IMR-90 (cell line): ENCODE results near the gene GLT1D1. TPM values are rescaled to one million over a fixed set of nuclear protein-coding genes. Genes with fewer than 3 reads are reported as not detected.

Experiments used
- ATAC-seq: fragments of 200-7000 bp; cut with Tn5 transposase; 2 replicates; pipeline ENCODE4 v1.9.1; 2020; ENCODE audit warnings: low read depth, mild to moderate bottlenecking, moderate library complexity
- BruUV-seq: library from RNA; stranded (reverse); fragments of 400-500 nt; replicated peaks from 2 replicates; lab custom pipeline; 2021; lab: Mats Ljungman, UMichigan
- CTCF ChIA-PET: fragments of 300-600 bp; formaldehyde crosslinking; extraction: SDS; loops from one replicate; lab custom pipeline; 2021; ENCODE audit warnings: antibody characterized with exemption; lab: Yijun Ruan, JAX
- POLR2A ChIA-PET: fragments of 300-600 bp; sonication (Branson Sonifier 250); formaldehyde crosslinking; loops from one replicate; lab custom pipeline; 2022; ENCODE audit warnings: antibody characterized with exemption; ENCODE audit not compliant: unreplicated experiment; lab: Charles Lee
- DNase-seq: peaks from one replicate; pipeline ENCODE4 v3.0.0; 2013
- H2AFZ ChIP-seq: replicated peaks from 2 replicates; pipeline ENCODE3; 2013; ENCODE audit warnings: low read length, mild to moderate bottlenecking; ENCODE audit not compliant: poor library complexity
- H2AK5ac ChIP-seq: 2 replicates; pipeline ENCODE4 v1.6.1; 2013; ENCODE audit warnings: low read depth, low read length, inconsistent platforms
- H2AK9ac ChIP-seq: replicated peaks from 2 replicates; pipeline ENCODE3; 2013; ENCODE audit warnings: mild to moderate bottlenecking, low read depth, low read length, moderate library complexity; ENCODE audit not compliant: poor library complexity
- H2BK120ac ChIP-seq: 2 replicates; pipeline ENCODE4 v1.6.1; 2013; ENCODE audit warnings: low read depth, low read length, inconsistent platforms
- H2BK15ac ChIP-seq: 3 replicates; pipeline ENCODE4 v1.6.1; 2013; ENCODE audit warnings: low read depth, low read length, inconsistent platforms
- H2BK20ac ChIP-seq: 2 replicates; pipeline ENCODE4 v1.6.1; 2013; ENCODE audit warnings: low read depth, mild to moderate bottlenecking, inconsistent platforms, low read length, moderate library complexity
- H2BK5ac ChIP-seq: 2 replicates; pipeline ENCODE4 v1.6.1; 2013; ENCODE audit warnings: mild to moderate bottlenecking, low read depth, low read length, inconsistent platforms; ENCODE audit not compliant: poor library complexity, severe bottlenecking
- H3K14ac ChIP-seq: replicated peaks from 2 replicates; pipeline ENCODE4 v1.6.1; 2013; ENCODE audit warnings: low read depth, low read length, inconsistent platforms
- H3K18ac ChIP-seq: 2 replicates; pipeline ENCODE4 v1.6.1; 2013; ENCODE audit warnings: low read depth, low read length, control low read depth
- H3K23ac ChIP-seq: 2 replicates; pipeline ENCODE4 v1.6.1; 2013; ENCODE audit warnings: low read depth, low read length, inconsistent platforms
- H3K27ac ChIP-seq: 2 replicates; pipeline ENCODE4 v1.5.1; 2013; ENCODE audit warnings: mild to moderate bottlenecking, control low read depth, low read length; ENCODE audit not compliant: insufficient read depth
- H3K27me3 ChIP-seq: 2 replicates; pipeline ENCODE4 v1.6.1; 2013; ENCODE audit warnings: low read length; ENCODE audit not compliant: control insufficient read depth, insufficient read depth
- H3K36me3 ChIP-seq: 2 replicates; pipeline ENCODE4 v1.6.1; 2013; ENCODE audit warnings: low read length, mixed read lengths; ENCODE audit not compliant: control insufficient read depth, insufficient read depth
- H3K4ac ChIP-seq: 2 replicates; pipeline ENCODE4 v1.6.1; 2013; ENCODE audit warnings: low read depth, low read length, inconsistent platforms
- H3K4me1 ChIP-seq: 2 replicates; pipeline ENCODE4 v1.6.1; 2013; ENCODE audit warnings: low read length, mixed read lengths; ENCODE audit not compliant: control insufficient read depth, insufficient read depth
- H3K4me2 ChIP-seq: 2 replicates; pipeline ENCODE4 v1.6.1; 2013; ENCODE audit warnings: low read depth, mild to moderate bottlenecking, control low read depth, low read length, moderate library complexity
- H3K4me3 ChIP-seq: 2 replicates; pipeline ENCODE4 v1.5.1; 2013; ENCODE audit warnings: low read depth, mild to moderate bottlenecking, control low read depth, low read length, moderate library complexity; ENCODE audit not compliant: insufficient read depth
- H3K56ac ChIP-seq: 2 replicates; pipeline ENCODE4 v1.6.1; 2013; ENCODE audit warnings: low read length, inconsistent platforms; ENCODE audit not compliant: insufficient read depth; ENCODE audit errors: extremely low read depth
- H3K79me1 ChIP-seq, 2 experiments: 2 replicates each; pipeline ENCODE4 v1.6.1; 2013; ENCODE audit warnings: low read length in 2 of 2, inconsistent platforms in 1 of 2, low read depth in 1 of 2
- H3K9ac ChIP-seq: 2 replicates; pipeline ENCODE4 v1.6.1; 2013; ENCODE audit warnings: low read depth, low read length, control low read depth
- H3K9me1 ChIP-seq: 2 replicates; pipeline ENCODE4 v1.6.1; 2013; ENCODE audit warnings: low read length, inconsistent platforms; ENCODE audit not compliant: insufficient read depth
- H3K9me3 ChIP-seq: 2 replicates; pipeline ENCODE4 v1.6.1; 2013; ENCODE audit warnings: low read length; ENCODE audit not compliant: control insufficient read depth, insufficient read depth
- H4K20me1 ChIP-seq: 2 replicates; pipeline ENCODE4 v1.6.1; 2013; ENCODE audit warnings: low read length, inconsistent platforms; ENCODE audit not compliant: insufficient read depth
- H4K5ac ChIP-seq: 2 replicates; pipeline ENCODE4 v1.6.1; 2013; ENCODE audit warnings: mild to moderate bottlenecking, low read depth, low read length, control low read depth
- H4K8ac ChIP-seq, 2 experiments: 2 replicates each; pipeline ENCODE4 v1.6.1; 2013; ENCODE audit warnings: low read depth in 2 of 2, low read length in 2 of 2, control low read depth in 1 of 2, inconsistent platforms in 1 of 2
- H4K91ac ChIP-seq: 2 replicates; pipeline ENCODE4 v1.6.1; 2013; ENCODE audit warnings: low read depth, low read length, inconsistent platforms; ENCODE audit not compliant: insufficient read depth
- BHLHE40 ChIP-seq: fragments of 150-350 bp; IDR thresholded peaks from 2 replicates; pipeline ENCODE4 v1.6.1; 2016; ENCODE audit warnings: mild to moderate bottlenecking, low read depth, low read length
- CEBPB ChIP-seq: IDR thresholded peaks from 2 replicates; pipeline ENCODE4 v1.6.1; 2012; ENCODE audit warnings: low read depth, low read length, improper control_type of control experiment
- CHD1 ChIP-seq: IDR thresholded peaks from 2 replicates; pipeline ENCODE4 v1.6.1; 2012; ENCODE audit warnings: low read depth, low read length, improper control_type of control experiment
- CTCF ChIP-seq: conservative IDR thresholded peaks from 2 replicates; pipeline ENCODE4 v1.5.1; 2012; ENCODE audit warnings: mild to moderate bottlenecking, low read depth, low read length, improper control_type of control experiment
- ELK1 ChIP-seq: fragments of 150-350 bp; IDR thresholded peaks from 2 replicates; pipeline ENCODE4 v1.6.1; 2016; ENCODE audit warnings: low read depth, mild to moderate bottlenecking, low read length, moderate library complexity, borderline replicate concordance
- FOS ChIP-seq: fragments of 150-350 bp; IDR thresholded peaks from 2 replicates; pipeline ENCODE4 v1.6.1; 2016; ENCODE audit warnings: low read depth, low read length
- MAFK ChIP-seq: IDR thresholded peaks from 2 replicates; pipeline ENCODE4 v1.6.1; 2012; ENCODE audit warnings: low read depth, low read length, improper control_type of control experiment
- MAZ ChIP-seq: IDR thresholded peaks from 2 replicates; pipeline ENCODE4 v1.6.1; 2012; ENCODE audit warnings: low read depth, mild to moderate bottlenecking, low read length, improper control_type of control experiment, moderate library complexity, borderline replicate concordance
- MXI1 ChIP-seq: IDR thresholded peaks from 2 replicates; pipeline ENCODE4 v1.6.1; 2012; ENCODE audit warnings: low read depth, mild to moderate bottlenecking, low read length, moderate library complexity, borderline replicate concordance
- NFE2L2 ChIP-seq: fragments of 150-350 bp; IDR thresholded peaks from 2 replicates; pipeline ENCODE4 v1.6.1; 2016; ENCODE audit warnings: low read depth, mild to moderate bottlenecking, low read length
- POLR2A ChIP-seq: IDR thresholded peaks from 2 replicates; pipeline ENCODE4 v1.6.1; 2012; ENCODE audit warnings: mild to moderate bottlenecking, low read depth, low read length
- RAD21 ChIP-seq: IDR thresholded peaks from 2 replicates; pipeline ENCODE4 v1.6.1; 2012; ENCODE audit warnings: low read length, improper control_type of control experiment
- RCOR1 ChIP-seq: IDR thresholded peaks from 2 replicates; pipeline ENCODE4 v1.6.1; 2012; ENCODE audit warnings: mild to moderate bottlenecking, low read length, improper control_type of control experiment; ENCODE audit not compliant: insufficient replicate concordance
- RFX5 ChIP-seq: IDR thresholded peaks from 2 replicates; pipeline ENCODE4 v1.8.0; 2012; ENCODE audit warnings: low read depth, mild to moderate bottlenecking, low read length, moderate library complexity
- SMC3 ChIP-seq: fragments of 150-350 bp; IDR thresholded peaks from 2 replicates; pipeline ENCODE4 v1.6.1; 2016; ENCODE audit warnings: low read depth, mild to moderate bottlenecking, antibody characterized with exemption, low read length, moderate library complexity
- USF2 ChIP-seq: fragments of 150-350 bp; IDR thresholded peaks from 2 replicates; pipeline ENCODE4 v1.6.1; 2017; ENCODE audit warnings: mild to moderate bottlenecking, antibody characterized with exemption, low read length, low read depth
- WGBS, 2 experiments: methylation state at CpG; one replicate each; pipeline versions ENCODE4 v1.1.5 to v1.1.7; 2013; ENCODE audit warnings: missing lambda C conversion rate in 2 of 2; ENCODE audit not compliant: insufficient read length in 1 of 2; ENCODE audit errors: extremely low coverage in 2 of 2; 5-methylcytosine and 5-hydroxymethylcytosine counted together
- dilution Hi-C: fragments of 300-500 bp; cut with HindIII; formaldehyde crosslinking; loops from one replicate; pipeline ENCODE4 v1.14.3; 2018; ENCODE audit warnings: low sequenced_read_pairs; ENCODE audit not compliant: unreplicated experiment
- in situ Hi-C: fragments of 300-500 bp; cut with MboI; formaldehyde crosslinking; loops from 3 replicates; pipeline ENCODE4 v1.14.3; 2019; ENCODE audit warnings: low sequenced_read_pairs, inconsistent platforms, mixed read lengths
- intact Hi-C: fragments of 100-400 bp; cut with micrococcal nuclease; formaldehyde crosslinking; loops from 2 replicates; pipeline ENCODE4 v1.10.0; 2022
- polyA plus RNA-seq, 3 experiments: library from polyadenylated mRNA; depleted of rRNA; stranded (reverse); fragments of >200 nt; gene quantifications; 2 replicates each; pipeline ENCODE4 v1.2.3, GENCODE V29; 2012; ENCODE audit warnings: low replicate concordance in 1 of 3
- total RNA-seq: library from RNA; depleted of rRNA; stranded (reverse); fragments of >200 nt; gene quantifications from 2 replicates; pipeline ENCODE4 v1.2.3, GENCODE V29; 2012

GLT1D1 gene
- total and polyA plus RNA-seq, 2 of the 4 experiments (the other 2 are of a cell fraction): not detected

GRCh38 chr12:129001826-129002225, 148.5 kb downstream of the GLT1D1 start:
- no TSS peak for BruUV-seq
- Histone ChIP-seq H4K20me1 (no peaks in the 10 kb centered on the region), H3K23ac (no peak overlapping the region), H3K9me3 (peaks cover 24% of the 10 kb centered on the region), H3K27me3 (no peaks in the 10 kb centered on the region), H2AK5ac (no peak overlapping the region), H3K4me3 (no peak overlapping the region), H3K9ac (no peak overlapping the region), H4K91ac (no peak overlapping the region), H2BK120ac (no peak overlapping the region), H2AK9ac (no peak overlapping the region), H3K56ac (no peak overlapping the region), H4K5ac (no peak overlapping the region), H3K27ac (no peak overlapping the region), H2BK15ac (no peak overlapping the region), H3K79me1 (no peaks in the 10 kb centered on the region), H3K4me2 (no peak overlapping the region), H3K14ac (no peak overlapping the region), H3K9me1 (no peaks in the 10 kb centered on the region), H3K4me1 (no peaks in the 10 kb centered on the region), H3K36me3 (no peaks in the 10 kb centered on the region), H4K8ac (no peak overlapping the region), H3K4ac (no peak overlapping the region), H2AFZ (no peak overlapping the region), H2BK20ac (no peak overlapping the region), H2BK5ac (no peak overlapping the region), H3K18ac (no peak overlapping the region)
- ATAC-seq (no peak), DNase-seq (no peak)
- TF ChIP-seq RCOR1: no peak
- TF ChIP-seq CEBPB: no peak
- no peak for TF ChIP-seq POLR2A
- TF ChIP-seq ELK1: no peak
- no peak for TF ChIP-seq MAFK
- no peak for TF ChIP-seq MAZ
- no peak for TF ChIP-seq RAD21
- no peak for TF ChIP-seq CHD1
- TF ChIP-seq BHLHE40: no peak
- no peak for TF ChIP-seq RFX5
- no peak for TF ChIP-seq FOS
- no peak for TF ChIP-seq CTCF
- no peak for TF ChIP-seq USF2
- no peak for TF ChIP-seq SMC3
- no peak for TF ChIP-seq MXI1
- no peak for TF ChIP-seq NFE2L2
- dilution Hi-C loops (no loop called here), intact Hi-C loops (no loop called here), in situ Hi-C loops (no loop called here)
- CTCF ChIA-PET: no interaction called here
- POLR2A ChIA-PET: no interaction called here
- 70% methylated on average over 4 of the region's 6 CpGs; no CpG with 5 or more reads in 1 of the 2 experiments for WGBS, 2 experiments
